HUDEP-2 (cell line): ENCODE results near the gene FAM131B.

Experiments used
- DNase-seq, 76 experiments: peaks; one replicate each; lab custom pipeline; 2025; ENCODE audit not compliant: unreplicated experiment in 76 of 76; lab: John Stamatoyannopoulos, UW

FAM131B gene

GRCh38 chr7:143360788-143361551 lies 1.5 kb downstream of the FAM131B start:
- DNase-seq = no peak

DNA sequence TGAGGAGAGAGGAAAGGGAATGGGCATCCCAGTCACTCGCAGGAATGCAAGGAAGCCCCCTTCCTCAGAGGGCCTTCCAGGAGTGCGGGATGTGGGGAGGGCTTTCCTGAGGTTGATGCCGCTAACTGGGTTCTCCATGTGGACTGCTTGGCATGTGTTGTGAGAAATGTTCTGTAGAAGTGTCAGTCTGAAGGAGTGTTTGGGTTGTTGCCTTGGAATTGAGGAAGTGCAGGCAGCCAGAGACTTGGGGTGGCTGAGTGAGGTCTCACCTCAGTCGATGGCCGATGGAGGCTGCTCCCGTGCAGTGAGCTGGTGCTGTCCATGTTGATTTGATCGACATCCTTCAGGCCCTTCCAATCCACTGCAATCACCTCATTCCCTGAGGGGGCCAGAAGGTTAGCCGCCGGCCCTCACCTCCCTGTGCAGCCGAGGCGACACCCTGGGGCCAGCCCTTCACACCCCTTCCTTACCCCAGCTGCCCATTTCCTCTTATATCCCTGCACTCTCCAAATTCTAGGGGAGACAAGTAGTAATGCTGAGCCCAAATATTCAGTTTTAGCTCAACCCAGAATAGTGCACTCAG lies 2.7 kb downstream of the FAM131B start:
- DNase-seq = no peak

- DNase-seq = no peak
These were observed 3.9 kb downstream of the FAM131B start for GRCh38 chr7:143358626-143359025.

GRCh38 chr7:143356414-143357050 lies 6.0 kb downstream of the FAM131B start:
- no peak for DNase-seq

DNA sequence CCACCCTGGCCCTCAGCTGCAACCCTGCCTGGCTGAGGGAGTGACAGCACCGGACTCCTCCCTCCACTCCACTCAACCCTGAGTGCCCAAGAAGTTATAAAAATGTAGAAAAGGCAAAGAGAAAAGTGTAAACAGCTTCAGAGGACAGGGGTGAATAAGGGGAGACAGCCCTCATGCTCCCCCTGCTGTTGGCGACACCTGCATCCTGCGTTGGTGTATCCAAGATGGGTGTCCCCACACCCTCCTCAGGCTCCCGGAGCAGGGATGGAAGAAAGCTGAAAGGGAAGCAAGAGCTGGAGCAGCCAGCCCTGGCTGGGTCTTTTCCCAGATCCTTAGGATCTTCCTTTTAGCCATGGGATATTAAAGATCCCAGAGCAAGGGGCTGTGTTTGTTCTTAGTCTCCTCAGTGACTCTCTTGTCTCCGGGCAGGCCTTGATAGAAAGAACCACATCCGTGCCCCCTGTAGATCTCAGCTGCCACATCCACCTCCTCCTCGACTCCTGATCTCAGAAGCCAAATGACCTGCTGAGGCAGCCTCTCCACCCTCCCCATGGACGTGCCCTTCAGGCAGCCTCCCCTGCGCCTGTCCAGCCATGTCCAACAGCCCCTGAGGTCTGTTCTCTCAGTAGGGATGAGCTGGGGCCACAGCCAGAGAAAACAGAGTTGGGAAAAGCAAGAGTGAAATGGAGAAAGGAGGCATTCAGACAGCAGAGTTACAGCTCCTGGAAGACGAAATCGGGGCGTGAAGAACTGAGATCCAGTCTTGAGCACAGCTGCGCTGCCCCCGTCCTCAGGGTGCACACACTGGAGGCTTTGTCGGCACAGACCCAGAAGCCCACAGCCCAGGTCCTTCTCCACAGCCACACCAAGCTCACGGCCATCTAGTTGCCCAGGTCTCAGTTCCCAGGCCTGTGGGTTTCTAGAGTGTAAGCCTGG lies 6.8 kb downstream of the FAM131B start:
- DNase-seq = no peak

DNA sequence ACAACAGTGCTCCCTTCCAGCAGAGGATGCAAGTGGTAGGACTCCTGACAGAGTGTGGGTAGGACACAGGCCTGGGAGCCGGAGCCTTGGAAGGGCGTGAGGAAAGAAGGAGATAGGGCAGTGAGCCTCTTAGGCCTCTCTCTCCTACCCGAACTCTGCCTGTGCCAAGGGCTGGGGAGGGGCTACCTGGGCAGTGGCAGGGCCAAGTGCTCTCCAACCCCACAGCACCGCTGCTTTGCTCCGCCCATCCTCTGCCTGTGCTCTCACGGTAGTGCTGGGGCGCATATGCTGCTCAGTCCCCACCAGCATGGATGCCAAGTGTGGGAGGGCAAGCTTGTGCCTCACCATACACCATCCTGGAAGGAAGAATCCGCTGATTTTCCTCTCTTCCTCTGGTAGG lies 7.5 kb downstream of the FAM131B start:
- DNase-seq = no peak

GRCh38 chr7:143354376-143354775 lies 8.1 kb downstream of the FAM131B start:
- DNase-seq = no peak

GRCh38 chr7:143352531-143353002 lies 9.9 kb downstream of the FAM131B start:
- DNase-seq = no peak

DNA sequence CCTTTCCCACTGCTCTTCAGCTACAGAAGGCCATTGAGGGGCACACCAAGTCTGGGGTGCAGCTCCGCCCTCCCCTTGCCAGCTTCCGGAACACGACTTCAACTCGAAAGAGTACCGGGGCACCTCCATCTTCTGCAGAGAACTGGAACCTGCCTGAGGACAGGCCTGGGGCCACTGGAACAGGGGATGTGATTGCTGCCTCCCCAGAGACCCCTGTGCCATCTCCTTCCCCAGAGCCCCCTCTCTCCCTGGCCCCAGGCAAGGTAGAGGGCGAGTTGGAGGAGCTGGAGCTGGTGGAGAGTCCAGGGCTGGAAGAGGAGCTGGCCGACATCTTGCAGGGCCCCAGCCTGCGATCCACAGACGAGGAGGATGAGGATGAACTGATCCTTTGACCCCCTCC lies 10.9 kb downstream of the FAM131B start:
- DNase-seq = no peak

DNA sequence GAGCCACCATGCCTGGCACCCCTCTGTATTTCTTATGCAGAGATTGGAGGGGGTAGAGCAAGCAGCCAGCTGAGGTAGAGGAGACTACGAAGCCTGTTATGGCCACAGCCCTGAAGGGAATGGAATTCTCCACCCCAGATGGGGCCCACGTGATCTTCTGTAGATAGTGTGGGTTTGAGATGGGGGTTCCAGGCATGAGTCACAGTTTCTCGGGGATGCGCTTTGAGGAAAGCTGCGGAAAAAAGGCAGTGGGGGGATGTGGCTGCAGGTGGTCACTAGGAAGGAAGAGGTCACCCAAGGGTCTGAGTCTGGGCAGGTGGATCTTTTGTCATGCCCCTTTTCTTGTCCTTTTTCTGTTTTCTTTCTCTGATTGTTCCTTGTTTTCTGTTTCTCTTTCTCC lies 11.5 kb downstream of the FAM131B start:
- DNase-seq = no peak

DNA sequence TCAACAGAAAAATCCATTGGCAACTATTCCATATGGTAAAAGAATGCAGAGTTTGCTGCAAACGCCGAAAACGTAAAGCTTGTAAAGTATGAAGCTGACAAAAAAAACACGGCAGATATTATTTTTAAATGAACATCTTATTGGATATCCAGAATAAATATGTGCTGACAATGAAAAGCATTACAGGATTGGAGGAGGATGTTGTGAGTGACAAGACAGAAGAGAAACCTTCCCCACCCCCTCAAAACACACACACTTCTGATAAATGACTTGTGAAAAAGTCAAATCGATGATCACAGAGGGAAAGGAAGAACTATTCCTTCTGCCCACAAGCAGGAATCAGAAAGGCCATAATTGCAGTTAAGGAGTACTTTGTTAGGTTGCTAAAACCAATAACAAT lies 14.6 kb downstream of the FAM131B start:
- DNase-seq = no peak

DNA sequence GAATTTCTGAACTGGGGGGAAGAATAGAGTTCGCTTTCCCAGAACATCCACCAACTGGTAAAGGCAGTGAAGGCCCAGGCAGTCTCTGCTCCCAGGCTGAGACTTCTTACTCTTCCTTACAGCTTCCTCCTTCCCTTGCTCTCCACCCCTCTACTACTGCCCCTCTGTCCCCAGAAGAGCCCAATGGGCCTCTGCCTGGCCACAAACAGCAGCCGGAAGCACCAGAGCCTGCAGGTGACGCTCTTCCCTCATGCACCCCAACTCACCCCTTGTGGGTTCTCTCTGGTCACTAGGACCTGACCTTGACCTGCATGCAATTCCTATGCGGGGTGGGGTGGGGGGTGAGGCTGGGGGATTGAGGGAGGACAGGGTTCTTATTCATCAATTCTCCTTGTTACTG lies 16.5 kb downstream of the FAM131B start:
- DNase-seq = no peak

DNA sequence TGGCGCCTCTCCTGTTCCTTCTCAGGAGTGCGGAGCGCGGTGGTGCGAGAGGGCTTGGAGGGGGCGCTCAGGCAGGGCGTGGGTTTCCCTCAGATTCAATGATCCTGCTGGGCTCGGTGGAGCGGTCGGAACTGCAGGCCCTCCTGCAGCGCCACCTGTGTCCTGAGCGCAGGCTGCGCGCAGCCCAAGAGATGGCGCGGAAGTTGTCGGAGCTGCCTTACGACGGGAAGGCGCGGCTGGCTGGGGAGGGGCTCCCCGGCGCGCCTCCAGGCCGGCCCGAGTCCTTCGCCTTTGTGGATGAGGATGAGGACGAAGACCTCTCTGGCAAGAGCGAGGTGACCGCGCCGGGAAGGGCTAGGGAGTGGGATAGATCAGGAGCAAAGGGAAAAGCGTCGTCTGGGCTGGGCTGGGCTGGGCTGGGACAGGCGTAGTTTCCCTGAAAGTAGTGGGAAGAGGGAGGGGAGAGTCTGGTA lies 17.0 kb downstream of the FAM131B start:
- DNase-seq = no peak

- DNase-seq = no peak
These were observed 18.9 kb downstream of the FAM131B start for GRCh38 chr7:143343596-143343995.

- no peak for DNase-seq
These were observed 20.7 kb downstream of the FAM131B start for GRCh38 chr7:143341842-143342241.

DNA sequence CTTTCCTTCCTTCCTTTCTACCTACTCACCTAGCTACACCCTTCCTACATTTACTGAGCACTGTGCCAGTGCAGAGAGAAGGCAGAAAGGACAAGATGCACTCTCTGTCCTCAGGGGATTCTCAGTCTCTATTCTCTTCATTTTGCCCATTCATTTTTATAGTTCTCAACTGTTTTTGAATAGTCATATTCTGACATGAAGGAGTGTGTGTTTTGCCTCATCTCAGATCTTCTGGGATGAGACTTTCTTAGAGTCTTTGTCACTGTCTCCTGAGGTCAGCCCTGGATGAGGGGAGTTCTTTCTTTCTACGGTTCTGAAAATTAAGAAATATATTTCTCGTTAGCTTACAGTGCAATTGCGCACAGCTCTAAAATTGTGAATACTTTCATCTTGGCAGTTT lies 25.3 kb downstream of the FAM131B start:
- no peak for DNase-seq

GRCh38 chr7:143334244-143334643 lies 28.3 kb downstream of the FAM131B start:
- no peak for DNase-seq

GRCh38 chr7:143331179-143331801 lies 31.2 kb downstream of the FAM131B start:
- no peak for DNase-seq

DNA sequence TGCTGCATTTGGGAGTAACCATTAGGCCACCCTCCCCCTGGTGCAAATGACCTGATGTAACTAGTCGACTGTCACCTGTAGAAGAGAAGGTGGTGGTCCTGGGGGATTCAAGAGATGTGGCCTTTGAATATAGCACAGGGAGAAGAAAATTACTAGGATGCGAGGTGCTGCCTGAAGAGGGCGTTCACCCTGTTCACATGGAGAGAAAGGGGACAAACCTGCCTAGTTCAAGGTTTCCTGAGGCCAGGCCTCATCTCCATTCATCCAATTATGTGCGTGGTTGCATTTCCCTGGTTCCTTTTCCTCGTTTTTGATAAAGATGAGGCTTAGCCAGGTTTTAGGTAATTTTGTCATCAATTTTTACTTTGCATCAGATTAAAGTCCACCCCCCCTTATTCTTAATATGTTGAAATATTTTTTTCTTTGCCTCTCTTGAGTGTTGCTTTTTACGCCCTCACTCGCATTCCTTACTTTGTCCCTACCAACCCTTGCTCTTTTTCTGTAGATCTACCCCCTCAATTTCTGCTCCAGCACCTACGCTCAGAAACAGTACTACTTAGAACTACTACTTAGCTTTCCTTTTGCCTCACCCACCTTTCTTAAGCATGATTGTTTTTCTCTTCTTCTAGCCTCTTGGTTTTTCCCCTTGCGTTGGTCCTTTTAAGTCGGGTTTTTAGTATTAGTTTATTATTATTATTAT lies 32.9 kb downstream of the FAM131B start:
- no peak for DNase-seq

- DNase-seq = no peak
These were observed 34.6 kb downstream of the FAM131B start for GRCh38 chr7:143327903-143328302.
